H7 (cell line): ENCODE measurements around the gene VAPA. TPM values are rescaled to one million over a fixed set of nuclear protein-coding genes. Genes with fewer than 3 reads are reported as not detected.

Experiments used
- DNase-seq: peaks from one replicate; pipeline ENCODE4 v3.0.0; 2012
- H3K27me3 ChIP-seq: 2 replicates; pipeline ENCODE4 v1.6.0; 2011; ENCODE audit warnings: mild to moderate bottlenecking, low read length; ENCODE audit not compliant: control insufficient read depth, insufficient read depth
- H3K36me3 ChIP-seq: replicated peaks from 2 replicates; pipeline ENCODE4 v1.5.1; 2011; ENCODE audit warnings: low read length; ENCODE audit not compliant: control insufficient read depth, insufficient read depth
- H3K4me3 ChIP-seq: 2 replicates; pipeline ENCODE4 v1.5.1; 2011; ENCODE audit warnings: low read depth, mild to moderate bottlenecking, control low read depth, low read length, moderate library complexity; ENCODE audit not compliant: insufficient read depth
- total RNA-seq: library from RNA; depleted of rRNA; stranded (reverse); fragments of >200 nt; shearing (Covaris generic); gene quantifications from 2 replicates; pipeline ENCODE4 v1.2.3, GENCODE V29; 2014

The VAPA gene
- total RNA-seq, 1 experiment from 2014 or later = 121 TPM

DNA sequence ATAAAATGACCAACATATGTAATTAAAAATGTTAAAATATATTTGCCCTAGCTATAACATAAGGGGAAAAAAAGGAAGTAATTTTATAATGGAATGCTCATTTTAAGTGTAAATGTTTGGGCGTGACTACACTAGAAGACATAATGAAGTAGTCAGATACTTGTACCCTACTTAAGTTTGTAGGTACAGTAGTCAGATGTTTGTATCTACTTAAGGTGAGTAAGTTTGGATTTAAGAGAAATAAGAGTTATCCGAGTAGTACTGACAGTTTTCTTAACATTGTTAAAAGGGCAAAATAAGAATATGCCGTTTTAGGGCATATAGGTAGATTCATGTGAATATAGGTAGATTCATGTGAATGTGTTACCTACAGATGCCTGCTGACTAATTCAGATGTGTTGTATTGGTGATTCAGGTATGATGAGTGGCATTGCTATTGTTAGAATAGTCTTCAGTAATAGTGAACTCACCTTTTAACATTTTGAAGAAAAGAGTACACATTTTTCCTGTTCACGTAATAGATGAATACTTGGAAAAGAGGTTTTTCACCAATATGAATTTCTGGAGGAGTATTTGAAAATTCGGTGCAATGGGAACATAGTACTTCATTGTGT is 14.9 kb downstream of the VAPA start:
- H3K36me3 ChIP-seq = no peaks in the 10 kb centered on the region
- DNase-seq = no peak
- no peak overlapping the region for H3K4me3 ChIP-seq
- no peaks in the 10 kb centered on the region for H3K27me3 ChIP-seq

DNA sequence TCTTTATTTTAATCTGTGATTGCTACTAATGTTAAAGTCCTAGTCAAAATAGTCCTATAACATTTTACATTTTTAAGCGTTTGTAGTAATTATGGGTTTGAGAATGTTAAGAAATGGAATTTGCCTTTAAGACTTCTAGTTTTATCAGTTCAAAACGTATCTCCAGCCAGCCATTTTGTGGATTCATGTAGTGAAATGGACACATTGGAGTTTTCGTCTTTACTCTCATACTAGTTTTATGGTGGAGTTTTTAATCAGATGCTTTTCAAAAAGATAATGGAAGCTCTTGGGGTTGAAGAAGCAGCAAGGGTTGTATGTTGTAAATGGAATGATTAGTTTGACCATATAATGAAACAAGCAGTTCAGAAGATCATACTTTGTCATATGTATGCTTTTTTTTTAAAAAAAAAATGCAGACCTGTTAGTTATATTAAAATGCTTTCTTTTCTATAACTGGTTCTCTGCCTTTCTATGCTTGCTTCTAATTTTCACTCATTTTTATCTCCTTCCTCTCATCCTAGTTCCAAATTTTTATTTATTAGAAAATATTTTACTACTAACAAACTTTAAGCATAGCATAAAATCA is 16.6 kb downstream of the VAPA start:
- H3K4me3 ChIP-seq = no peak overlapping the region
- H3K36me3 ChIP-seq = no peaks in the 10 kb centered on the region
- H3K27me3 ChIP-seq = no peaks in the 10 kb centered on the region
- no peak for DNase-seq

DNA sequence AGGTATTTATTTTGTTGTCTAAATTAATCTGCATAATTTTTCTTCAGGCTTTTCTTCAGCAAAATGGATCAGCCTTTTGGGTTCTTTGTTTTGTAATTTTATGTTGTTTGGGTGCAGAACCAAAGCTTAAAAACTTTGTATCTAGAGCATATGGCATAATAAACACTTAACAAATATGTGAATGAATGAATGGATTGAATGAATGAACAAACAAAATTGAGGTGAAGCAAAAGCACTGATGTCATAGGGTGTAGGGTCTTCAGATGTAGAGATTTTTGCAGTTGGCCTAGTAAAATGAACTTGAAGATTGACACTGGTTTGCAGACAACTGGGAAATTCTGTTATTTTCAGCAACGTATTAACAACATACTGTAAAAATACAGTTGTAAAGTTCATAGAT is 17.3 kb downstream of the VAPA start:
- Histone ChIP-seq H3K27me3 (no peaks in the 10 kb centered on the region), H3K36me3 (no peaks in the 10 kb centered on the region), H3K4me3 (no peak overlapping the region)
- DNase-seq = no peak

GRCh38 chr18:9931678-9932077 is 17.9 kb downstream of the VAPA start:
- H3K27me3 ChIP-seq = no peaks in the 10 kb centered on the region
- H3K4me3 ChIP-seq = no peak overlapping the region
- peaks cover under 1% of the 10 kb centered on the region; the same call in 1 of the 2 replicates for H3K36me3 ChIP-seq
- no peak for DNase-seq

GRCh38 chr18:9933865-9934264 is 20.0 kb downstream of the VAPA start:
- no peak for DNase-seq
- peaks cover 3% of the 10 kb centered on the region; the same call in 1 of the 2 replicates for H3K36me3 ChIP-seq

GRCh38 chr18:9934274-9934673 is 20.5 kb downstream of the VAPA start:
- DNase-seq = no peak
- peaks cover 3% of the 10 kb centered on the region; the same call in 1 of the 2 replicates for H3K36me3 ChIP-seq

More at GRCh38 chr18:9933865-9934264, 20.0 kb downstream of the VAPA start:
- Histone ChIP-seq H3K4me3 (no peak overlapping the region), H3K27me3 (no peaks in the 10 kb centered on the region)

DNA sequence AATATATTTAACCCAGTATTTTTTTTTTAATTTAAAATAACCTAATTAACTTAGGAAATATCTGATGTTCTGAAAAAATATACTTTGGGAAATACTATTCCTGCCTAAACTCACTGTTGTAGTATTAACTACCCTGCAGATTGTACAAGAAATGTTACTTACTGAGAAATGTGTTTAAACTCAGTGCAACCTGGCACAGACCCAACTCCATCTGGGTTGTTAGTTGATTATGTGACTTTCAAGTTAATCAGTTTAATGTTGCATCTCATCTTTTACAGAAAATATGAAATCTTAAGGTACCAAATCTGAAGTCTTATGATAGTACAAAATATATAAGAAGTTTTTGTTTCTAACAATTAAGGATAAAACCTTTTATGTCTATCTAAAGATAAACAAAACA is 27.3 kb downstream of the VAPA start:
- peaks cover 5% of the 10 kb centered on the region for H3K36me3 ChIP-seq
- no peak for DNase-seq
- no peaks in the 10 kb centered on the region for H3K27me3 ChIP-seq
- H3K4me3 ChIP-seq = no peak overlapping the region

More at GRCh38 chr18:9934274-9934673, 20.5 kb downstream of the VAPA start:
- Histone ChIP-seq H3K4me3 (no peak overlapping the region), H3K27me3 (no peaks in the 10 kb centered on the region)

DNA sequence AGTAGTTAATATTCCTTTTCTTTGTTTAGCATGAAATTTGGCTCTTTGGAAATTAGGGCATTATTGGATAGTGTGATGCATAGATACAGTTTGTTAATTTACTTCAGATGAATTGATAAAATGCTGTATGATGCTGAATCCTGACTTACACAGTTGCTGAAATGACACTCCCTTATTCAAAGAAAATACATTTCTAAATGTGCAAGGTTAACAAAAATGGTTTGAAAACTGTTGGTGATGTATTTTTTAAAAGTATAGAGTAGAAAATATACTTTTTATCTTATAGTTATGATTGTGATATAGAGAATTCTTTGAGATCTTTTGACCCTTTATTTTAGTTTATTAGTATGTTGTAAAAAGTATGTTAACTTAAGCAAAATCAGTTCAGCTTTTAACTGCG is 27.8 kb downstream of the VAPA start:
- peaks cover 6% of the 10 kb centered on the region for H3K36me3 ChIP-seq
- no peak overlapping the region for H3K4me3 ChIP-seq
- H3K27me3 ChIP-seq = no peaks in the 10 kb centered on the region
- no peak for DNase-seq

- Histone ChIP-seq H3K36me3 (peaks cover 6% of the 10 kb centered on the region), H3K27me3 (no peaks in the 10 kb centered on the region), H3K4me3 (no peak overlapping the region)
- no peak for DNase-seq
Measured at GRCh38 chr18:9943311-9943710, 29.5 kb downstream of the VAPA start.

GRCh38 chr18:9944805-9945204 is 31.0 kb downstream of the VAPA start:
- no peaks in the 10 kb centered on the region for H3K27me3 ChIP-seq
- DNase-seq = no peak
- no peak overlapping the region for H3K4me3 ChIP-seq
- peaks cover 6% of the 10 kb centered on the region for H3K36me3 ChIP-seq

GRCh38 chr18:9946831-9947230 is 33.0 kb downstream of the VAPA start:
- no peak for DNase-seq
- H3K4me3 ChIP-seq = no peak overlapping the region
- H3K36me3 ChIP-seq = peaks cover 6% of the 10 kb centered on the region
- no peaks in the 10 kb centered on the region for H3K27me3 ChIP-seq

GRCh38 chr18:9947248-9947647 is 33.4 kb downstream of the VAPA start:
- Histone ChIP-seq H3K4me3 (no peak overlapping the region), H3K36me3 (peaks cover 6% of the 10 kb centered on the region), H3K27me3 (no peaks in the 10 kb centered on the region)
- no peak for DNase-seq

DNA sequence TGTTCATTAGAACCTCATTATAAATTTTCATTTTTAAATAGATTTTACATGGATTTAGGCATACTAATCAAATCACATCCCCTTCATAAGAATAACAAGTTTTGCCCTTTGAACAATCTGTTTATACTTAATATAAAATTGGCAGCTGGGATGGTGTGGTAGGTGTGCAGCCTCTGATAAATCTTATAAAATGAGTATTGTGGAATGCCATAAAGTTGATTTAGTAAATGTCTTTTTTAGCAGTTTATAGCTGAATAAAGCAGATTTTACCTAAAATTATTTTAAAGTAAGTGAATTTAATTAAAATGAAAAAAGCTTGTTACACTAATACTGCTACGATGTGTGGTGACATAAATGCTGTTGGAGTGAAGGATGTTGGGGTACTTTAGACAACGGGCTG is 35.5 kb downstream of the VAPA start:
- Histone ChIP-seq H3K27me3 (no peaks in the 10 kb centered on the region), H3K4me3 (no peak overlapping the region), H3K36me3 (peaks cover 8% of the 10 kb centered on the region)
- DNase-seq = no peak

DNA sequence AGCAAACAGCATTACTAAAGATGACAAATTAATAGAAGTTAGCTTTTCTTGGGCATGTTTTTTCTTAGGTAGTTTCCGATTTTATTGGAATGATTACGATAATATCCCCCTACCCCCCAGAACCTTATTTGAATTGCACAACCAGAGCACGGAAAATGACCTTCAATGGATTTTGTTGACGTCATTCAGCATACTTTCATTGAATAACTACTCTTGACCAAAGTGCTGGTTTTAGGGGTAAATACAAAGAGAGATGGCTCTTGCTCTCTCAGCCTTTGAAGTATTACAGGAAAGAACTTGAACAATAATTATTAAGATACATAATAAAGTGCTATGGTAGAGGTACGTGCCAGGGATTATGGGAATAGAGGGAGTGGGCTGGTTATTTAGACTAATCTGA is 36.0 kb downstream of the VAPA start:
- H3K27me3 ChIP-seq = no peaks in the 10 kb centered on the region
- no peak overlapping the region for H3K4me3 ChIP-seq
- DNase-seq = no peak
- peaks cover 8% of the 10 kb centered on the region for H3K36me3 ChIP-seq

- no peaks in the 10 kb centered on the region for H3K27me3 ChIP-seq
- H3K4me3 ChIP-seq = no peak overlapping the region
- DNase-seq = no peak
- peaks cover 8% of the 10 kb centered on the region for H3K36me3 ChIP-seq
Measured at GRCh38 chr18:9950289-9951016, 36.6 kb downstream of the VAPA start.
